GM19397 (cell line): ENCODE measurements around the gene GZMH.
A peak's percentile ranks its signal among the peaks of the same experiment; 100 is the strongest.
"Not testable (repeated sequence)": the region's sequence is repeated elsewhere in the genome, so short reads cannot be mapped to it uniquely, and the experiment has no call there.

Source experiments
- ATAC-seq: cut with Tn5 transposase; IDR thresholded peaks from one replicate; pipeline ENCODE4 v1.9.1; 2021; ENCODE audit warnings: mild to moderate bottlenecking, moderate library complexity; ENCODE audit not compliant: unreplicated experiment

The GZMH gene, protein sequence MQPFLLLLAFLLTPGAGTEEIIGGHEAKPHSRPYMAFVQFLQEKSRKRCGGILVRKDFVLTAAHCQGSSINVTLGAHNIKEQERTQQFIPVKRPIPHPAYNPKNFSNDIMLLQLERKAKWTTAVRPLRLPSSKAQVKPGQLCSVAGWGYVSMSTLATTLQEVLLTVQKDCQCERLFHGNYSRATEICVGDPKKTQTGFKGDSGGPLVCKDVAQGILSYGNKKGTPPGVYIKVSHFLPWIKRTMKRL

DNA sequence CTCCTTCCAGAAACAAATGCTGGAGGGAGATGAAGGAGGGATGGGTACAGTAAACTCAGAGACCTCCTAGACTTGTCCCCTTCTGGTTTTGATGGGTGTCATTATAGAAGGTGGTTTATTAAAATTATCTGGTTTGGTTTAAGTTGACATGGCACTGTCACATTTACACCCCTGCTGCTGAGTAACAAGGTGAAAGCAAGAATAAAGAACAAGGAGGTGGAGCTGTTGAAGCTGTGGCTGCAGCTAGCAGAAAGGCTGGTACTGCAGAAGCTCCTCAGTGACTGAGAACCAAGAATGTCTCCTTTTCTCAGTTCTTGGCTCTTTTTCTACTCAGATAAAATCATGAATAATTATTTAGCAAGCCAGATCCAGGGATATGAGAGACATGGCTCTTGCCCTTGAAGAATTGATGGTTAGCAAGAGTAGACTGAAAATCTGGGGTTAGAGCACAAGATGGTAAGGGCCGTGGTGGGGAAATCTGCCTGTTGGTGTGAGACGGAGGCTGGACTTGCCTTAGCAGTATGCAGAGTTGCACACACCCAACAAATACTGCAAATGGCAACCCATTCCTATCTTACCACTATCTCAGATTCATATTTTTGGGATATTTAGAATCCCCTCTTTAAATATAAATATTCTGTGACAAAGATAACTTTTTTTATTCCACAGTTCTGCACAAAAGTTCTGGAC lies at the start of gene GZMH:
GZMH (minus strand) TSS at position 31 of the 690 bp plus-strand sequence. CDS start 72 bp downstream, outside the sequence.
- ATAC-seq = no peak

GRCh38 chr14:24648361-24648760 lies 38.9 kb upstream of the GZMH start:
- ATAC-seq = not testable (repeated sequence)

- ATAC-seq = no peak
These were observed 30.4 kb upstream of the GZMH start for GRCh38 chr14:24639905-24640304.

DNA sequence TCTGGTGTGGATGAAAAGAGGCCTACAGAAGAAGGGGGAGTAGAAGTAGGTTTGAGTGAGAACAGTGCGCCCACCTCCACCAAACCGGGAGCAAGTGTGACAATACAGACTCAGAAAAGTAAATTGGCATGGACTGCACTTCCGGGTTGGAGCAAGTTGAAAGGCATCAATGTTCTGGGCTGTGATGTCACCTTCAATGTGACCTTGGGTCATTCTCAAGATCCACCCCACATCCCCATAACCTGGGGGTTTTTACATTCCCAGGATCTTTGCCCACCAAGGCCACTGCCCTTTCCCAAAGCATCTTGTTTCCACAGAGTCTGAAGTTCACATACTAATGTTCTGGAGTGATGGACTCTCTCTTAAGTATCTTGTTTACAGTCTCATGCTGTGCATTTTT lies 29.8 kb upstream of the GZMH start:
- no peak for ATAC-seq

GRCh38 chr14:24634158-24634557 lies 24.7 kb upstream of the GZMH start, which contains the start of gene GZMB:
TSS of gene GZMB (minus strand) at chr14:24634190. CDS start at chr14:24634160, 30 bp downstream.
- ATAC-seq = no peak

DNA sequence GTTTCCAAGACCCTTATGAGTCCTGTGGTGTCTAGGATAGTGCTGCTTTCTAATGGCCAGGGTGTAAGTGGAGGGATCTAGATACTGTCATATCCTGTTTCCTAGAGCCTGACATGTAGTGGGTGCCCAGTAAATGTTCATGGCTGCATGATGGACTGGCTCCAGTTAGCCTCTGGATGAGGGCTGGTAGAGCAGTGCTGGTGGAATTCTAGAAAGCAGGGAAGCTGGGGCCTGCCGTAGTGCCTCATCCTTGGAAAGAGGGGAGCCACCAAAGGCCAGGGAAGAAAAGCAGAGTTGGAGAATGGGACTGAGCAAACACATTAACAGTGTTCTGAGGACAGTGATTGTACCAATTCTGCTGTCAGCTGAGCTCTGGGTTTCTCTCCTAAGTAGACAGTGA lies 23.9 kb upstream of the GZMH start:
- ATAC-seq = no peak

DNA sequence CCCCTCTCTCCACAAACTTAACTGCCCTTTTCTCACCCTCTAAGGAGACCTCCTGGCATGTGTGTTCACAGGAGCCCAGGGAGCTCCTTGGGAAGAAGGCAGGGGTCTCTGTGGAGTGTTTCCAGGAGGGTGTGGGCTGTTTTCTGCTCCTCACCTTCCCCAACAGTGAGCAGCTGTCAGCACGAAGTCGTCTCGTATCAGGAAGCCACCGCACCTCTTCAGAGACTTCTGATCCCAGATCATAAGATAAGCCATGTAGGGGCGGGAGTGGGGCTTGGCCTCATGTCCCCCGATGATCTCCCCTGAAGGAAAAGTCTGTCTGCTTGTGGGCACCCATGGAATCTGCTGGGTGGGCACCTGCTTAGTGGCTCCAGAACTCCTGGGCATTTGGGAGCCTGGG lies 23.3 kb upstream of the GZMH start:
- no peak for ATAC-seq

DNA sequence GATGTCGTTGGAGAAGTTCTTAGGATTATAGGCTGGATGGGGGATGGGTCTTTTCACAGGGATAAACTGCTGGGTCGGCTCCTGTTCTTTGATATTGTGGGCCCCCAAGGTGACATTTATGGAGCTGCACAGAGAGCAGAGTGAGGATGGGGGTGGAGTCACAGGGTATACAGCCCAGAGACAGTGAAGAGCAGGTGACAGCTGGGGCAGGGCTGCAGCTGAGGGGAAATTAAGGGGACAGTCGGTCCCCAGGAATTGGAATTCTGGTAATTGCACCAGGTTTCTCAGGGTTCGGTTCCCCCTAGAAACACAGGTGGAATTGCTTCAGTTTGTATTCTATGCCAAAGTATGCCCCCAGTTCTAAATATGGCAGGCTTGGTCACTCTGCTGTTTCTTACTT lies 22.9 kb upstream of the GZMH start:
- no peak for ATAC-seq

GRCh38 chr14:24631749-24632335 lies 22.4 kb upstream of the GZMH start:
- no peak for ATAC-seq

DNA sequence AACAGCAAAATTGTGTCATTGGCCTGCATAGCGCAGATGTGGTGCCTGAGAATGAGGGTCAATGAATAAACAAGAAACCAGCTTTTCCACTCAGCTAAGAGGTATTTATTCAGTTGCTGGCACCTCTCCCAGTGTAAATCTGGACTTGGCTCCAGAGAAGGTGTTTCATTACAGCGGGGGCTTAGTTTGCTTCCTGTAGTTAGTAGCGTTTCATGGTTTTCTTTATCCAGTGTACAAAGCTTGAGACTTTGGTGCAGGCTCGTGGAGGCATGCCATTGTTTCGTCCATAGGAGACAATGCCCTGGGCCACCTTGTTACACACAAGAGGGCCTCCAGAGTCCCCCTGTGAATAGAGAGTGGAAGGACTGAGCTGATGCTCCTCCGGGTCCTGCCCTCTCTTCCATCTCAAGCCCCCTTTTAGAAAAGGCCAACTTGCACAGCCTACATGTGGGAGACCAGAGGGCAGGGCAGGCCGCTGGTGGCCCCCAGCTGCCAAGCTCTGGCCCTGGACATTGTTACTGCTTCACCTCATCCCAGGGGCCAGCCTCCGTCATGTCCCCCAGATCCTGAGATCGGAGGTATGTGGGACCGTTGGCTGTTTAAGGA lies 21.5 kb upstream of the GZMH start:
- no peak for ATAC-seq

DNA sequence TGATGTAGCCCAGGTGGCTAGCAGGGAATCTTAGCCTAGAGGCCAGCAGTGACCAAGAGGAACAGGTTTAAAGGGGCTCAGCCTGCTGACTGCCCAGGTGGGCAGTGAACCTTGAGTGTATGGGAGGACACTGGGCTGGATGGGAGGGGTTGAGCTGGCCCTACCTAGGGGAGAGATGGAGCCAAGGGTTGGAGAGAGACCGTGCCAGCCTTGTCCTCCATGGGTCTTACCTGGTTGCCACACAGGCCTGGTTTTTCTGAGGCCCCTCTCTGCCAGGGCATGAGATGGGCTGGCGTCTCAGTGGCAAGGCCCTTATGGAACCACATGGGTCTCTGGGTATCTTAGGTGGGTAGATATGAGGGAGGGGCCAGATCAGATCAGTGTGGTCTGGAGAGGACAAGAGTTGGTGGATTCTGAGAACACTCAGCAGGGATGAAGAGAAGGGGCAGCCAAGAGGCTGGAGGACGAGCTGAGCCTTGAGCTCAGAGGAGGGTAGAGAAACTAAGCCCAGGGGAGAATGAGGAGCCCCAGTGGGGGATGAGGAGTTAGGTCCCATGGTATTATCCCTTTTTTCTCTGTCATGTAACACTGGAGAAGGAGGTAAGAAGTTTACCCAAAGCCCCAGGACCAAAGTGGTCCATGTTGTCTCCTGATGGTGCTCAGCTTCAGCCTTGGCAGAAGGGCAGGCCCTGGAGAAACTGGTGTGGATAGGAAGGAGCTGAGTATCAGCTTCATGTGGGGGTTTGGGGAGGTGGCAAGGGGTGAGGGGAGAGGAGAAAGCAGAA lies 20.8 kb upstream of the GZMH start:
- ATAC-seq = no peak

- no peak for ATAC-seq
These were observed 20.0 kb upstream of the GZMH start for GRCh38 chr14:24629521-24629920.

DNA sequence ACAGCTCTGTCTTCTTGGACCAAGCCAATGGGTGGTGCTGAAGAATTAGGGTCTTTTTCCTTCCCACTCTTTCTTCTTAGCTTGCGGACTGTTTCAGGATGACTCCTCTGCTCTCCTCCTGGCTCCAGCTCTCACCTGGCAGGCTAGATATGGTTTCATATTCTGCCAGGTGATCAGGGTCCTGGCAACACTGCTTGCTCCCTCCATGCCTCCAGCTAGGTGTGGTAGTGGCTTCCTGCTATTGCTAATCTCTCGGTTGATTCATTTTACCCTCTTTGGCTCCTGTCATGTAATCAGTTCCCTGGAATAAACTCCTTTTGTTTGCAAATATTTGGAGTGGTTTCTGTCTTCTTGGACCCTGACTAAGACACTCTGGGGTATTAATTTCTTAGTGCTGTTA lies 4.3 kb upstream of the GZMH start:
- no peak for ATAC-seq

DNA sequence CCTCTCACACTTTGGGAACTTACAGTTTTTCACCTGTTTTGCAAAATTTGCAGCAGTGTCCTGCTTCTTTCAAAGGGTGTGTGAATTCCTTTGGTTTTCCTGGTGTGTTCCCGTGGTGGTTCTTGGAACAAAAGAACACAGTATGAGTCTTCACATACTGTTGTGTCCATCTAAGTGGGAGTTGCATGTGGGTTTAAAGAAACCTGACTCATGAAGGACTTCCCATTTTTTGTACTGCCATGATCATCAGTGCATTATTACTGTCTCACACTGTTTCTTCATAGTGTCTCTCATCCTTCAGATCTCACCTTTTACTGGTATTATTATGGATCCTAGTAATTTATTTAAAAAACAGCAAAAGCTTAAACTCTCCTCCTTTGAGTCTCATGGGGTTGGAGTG lies 3.8 kb upstream of the GZMH start:
- no peak for ATAC-seq

DNA sequence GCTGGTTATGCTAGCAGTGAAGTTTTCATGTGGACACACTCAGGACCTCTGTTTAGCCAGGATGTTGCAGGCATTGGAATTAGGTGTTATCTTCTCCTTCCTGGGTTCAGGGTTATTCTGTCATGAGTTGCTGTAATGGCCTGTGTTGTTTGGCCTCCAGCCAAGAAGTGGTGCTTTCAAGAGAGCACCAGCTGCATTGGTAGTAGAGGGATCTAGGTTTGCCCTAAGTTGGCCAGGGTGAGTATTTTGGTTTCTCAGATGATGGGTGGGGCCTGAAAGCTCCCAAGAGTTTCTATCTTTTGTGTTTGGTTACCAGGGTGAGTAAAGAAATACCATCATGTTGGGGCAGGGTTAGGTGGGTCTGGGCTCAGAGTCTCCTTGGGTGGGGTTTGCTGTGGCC lies 2.7 kb upstream of the GZMH start:
- no peak for ATAC-seq

GRCh38 chr14:24607635-24608514 lies 1.6 kb downstream of the GZMH start:
- no peak for ATAC-seq

DNA sequence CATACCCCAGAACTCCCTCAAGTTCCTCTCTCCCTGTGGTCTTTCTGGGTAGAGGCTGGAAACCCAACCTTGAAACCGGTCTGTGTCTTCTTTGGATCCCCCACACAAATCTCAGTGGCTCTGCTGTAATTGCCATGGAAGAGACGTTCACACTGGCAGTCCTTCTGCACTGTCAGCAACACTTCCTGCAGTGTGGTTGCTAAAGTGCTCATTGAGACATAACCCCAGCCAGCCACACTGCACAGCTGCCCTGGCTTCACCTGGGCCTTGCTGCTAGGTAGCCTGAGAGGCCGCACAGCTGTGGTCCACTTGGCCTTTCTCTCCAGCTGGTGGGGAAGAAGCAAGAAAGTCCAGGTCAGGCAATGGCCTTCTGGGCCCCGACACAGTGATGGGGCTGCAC lies 2.4 kb downstream of the GZMH start:
- peak; percentile 36 for ATAC-seq

- ATAC-seq = no peak
These were observed 3.2 kb downstream of the GZMH start for GRCh38 chr14:24606297-24606696.

GRCh38 chr14:24605435-24606190 lies 3.9 kb downstream of the GZMH start:
- peak; percentile 78 for ATAC-seq
